Measurements from ENCODE around the gene LIMS4.
"Not testable (repeated sequence)": the region's sequence is repeated elsewhere in the genome, so short reads cannot be mapped to it uniquely, and the experiment has no call there.

LIMS4 gene

GRCh38 chr2:110472171-110473058 is at the start of gene LIMS4:
Gene LIMS4, minus strand, starts transcription at chr2:110472816. Its CDS starts 38 bp downstream, at chr2:110472778.
- not testable (repeated sequence) for DNase-seq (ENCODE audit: low spot score)

GRCh38 chr2:110499755-110500377 is 27.2 kb upstream of the LIMS4 start:
- DNase-seq (ENCODE audit: low spot score) = not testable (repeated sequence)

- DNase-seq (ENCODE audit: low spot score) = not testable (repeated sequence)
These were observed 23.4 kb upstream of the LIMS4 start for GRCh38 chr2:110496027-110496426.

- not testable (repeated sequence) for DNase-seq (ENCODE audit: low spot score)
These were observed 21.9 kb upstream of the LIMS4 start for GRCh38 chr2:110494488-110494887.

GRCh38 chr2:110488991-110489390 is 16.4 kb upstream of the LIMS4 start:
- not testable (repeated sequence) for DNase-seq (ENCODE audit: low spot score)

GRCh38 chr2:110482697-110483096 is 10.1 kb upstream of the LIMS4 start:
- DNase-seq (ENCODE audit: low spot score) = not testable (repeated sequence)

GRCh38 chr2:110481200-110481599 is 8.6 kb upstream of the LIMS4 start:
- not testable (repeated sequence) for DNase-seq (ENCODE audit: low spot score)

GRCh38 chr2:110480084-110480483 is 7.5 kb upstream of the LIMS4 start:
- not testable (repeated sequence) for DNase-seq (ENCODE audit: low spot score)

GRCh38 chr2:110477370-110477769 is 4.8 kb upstream of the LIMS4 start:
- not testable (repeated sequence) for DNase-seq (ENCODE audit: low spot score)

GRCh38 chr2:110476952-110477351 is 4.3 kb upstream of the LIMS4 start:
- DNase-seq (ENCODE audit: low spot score) = not testable (repeated sequence)

- DNase-seq (ENCODE audit: low spot score) = not testable (repeated sequence)
These were observed 3.2 kb upstream of the LIMS4 start for GRCh38 chr2:110475627-110476359.

GRCh38 chr2:110474898-110475297 is 2.3 kb upstream of the LIMS4 start:
- DNase-seq (ENCODE audit: low spot score) = not testable (repeated sequence)

- DNase-seq (ENCODE audit: low spot score) = not testable (repeated sequence)
These were observed 393 bp upstream of the LIMS4 start for GRCh38 chr2:110473059-110473358.

GRCh38 chr2:110468921-110469320 is 3.7 kb downstream of the LIMS4 start:
- not testable (repeated sequence) for DNase-seq (ENCODE audit: low spot score)

- not testable (repeated sequence) for DNase-seq (ENCODE audit: low spot score)
These were observed 7.3 kb downstream of the LIMS4 start for GRCh38 chr2:110465312-110465711.

- DNase-seq (ENCODE audit: low spot score) = not testable (repeated sequence)
These were observed 10.2 kb downstream of the LIMS4 start for GRCh38 chr2:110462458-110462857.

- not testable (repeated sequence) for DNase-seq (ENCODE audit: low spot score)
These were observed 12.3 kb downstream of the LIMS4 start for GRCh38 chr2:110460318-110460717.

GRCh38 chr2:110457214-110457590 is 15.4 kb downstream of the LIMS4 start:
- not testable (repeated sequence) for DNase-seq (ENCODE audit: low spot score)

GRCh38 chr2:110456291-110457213 is 16.1 kb downstream of the LIMS4 start:
- not testable (repeated sequence) for DNase-seq (ENCODE audit: low spot score)

GRCh38 chr2:110455080-110455670 is 17.4 kb downstream of the LIMS4 start:
- DNase-seq (ENCODE audit: low spot score) = not testable (repeated sequence)

GRCh38 chr2:110450951-110451350 is 21.7 kb downstream of the LIMS4 start:
- DNase-seq (ENCODE audit: low spot score) = not testable (repeated sequence)
